CD4-positive, alpha-beta T cell (primary cell): ENCODE measurements around the gene EIF4EBP2. TPM values are rescaled to one million over a fixed set of nuclear protein-coding genes. Genes with fewer than 3 reads are reported as not detected.

ENCODE experiments used
- ATAC-seq: fragments of 200-7000 bp; cut with Tn5 transposase; one replicate; pipeline ENCODE4 v1.10.0; 2022; ENCODE audit warnings: mild to moderate bottlenecking; ENCODE audit not compliant: poor library complexity
- CTCF ChIA-PET: fragments of 350-600 bp; sonication (Branson Sonifier 250); formaldehyde crosslinking; loops from one replicate; lab custom pipeline; 2021; ENCODE audit warnings: antibody characterized with exemption, inconsistent platforms; lab: Charles Lee
- POLR2A ChIA-PET: fragments of 350-600 bp; sonication (Branson Sonifier 250); formaldehyde crosslinking; loops from one replicate; lab custom pipeline; 2021; ENCODE audit warnings: antibody characterized with exemption, inconsistent platforms; lab: Charles Lee
- DNase-seq, 14 experiments: peaks; one replicate each; pipeline ENCODE4 v3.0.0-alpha.2; 2013 to 2020; ENCODE audit warnings: mixed read lengths in 2 of 14
- H3K27ac ChIP-seq, 2 donors: one replicate each; pipeline versions ENCODE4 v1.5.1 to v1.7.0; 2013; ENCODE audit warnings: low read length in 2 of 2, low read depth in 1 of 2, mild to moderate bottlenecking in 1 of 2
- H3K27me3 ChIP-seq, 2 experiments: 1 replicate in 1 of 2; 2 replicates in 1 of 2; pipeline versions ENCODE4 v1.6.1 to v1.7.0; 2013; ENCODE audit warnings: low read length in 2 of 2, control low read depth in 1 of 2, mild to moderate bottlenecking in 1 of 2, moderate library complexity in 1 of 2; ENCODE audit not compliant: insufficient read depth in 2 of 2, control insufficient read depth in 1 of 2
- H3K36me3 ChIP-seq: one replicate; pipeline ENCODE4 v1.6.1; 2013; ENCODE audit warnings: low read length, control low read depth; ENCODE audit not compliant: insufficient read depth
- H3K4me1 ChIP-seq: one replicate; pipeline ENCODE4 v1.6.1; 2013; ENCODE audit warnings: low read length, control low read depth; ENCODE audit not compliant: insufficient read depth
- H3K4me3 ChIP-seq: one replicate; pipeline ENCODE4 v1.5.1; 2013; ENCODE audit warnings: mild to moderate bottlenecking, low read length, moderate library complexity
- H3K9me3 ChIP-seq, 2 experiments: 1 replicate in 1 of 2; 2 replicates in 1 of 2; pipeline versions ENCODE4 v1.6.1 to v1.7.0; 2013; ENCODE audit warnings: low read length in 2 of 2, mild to moderate bottlenecking in 2 of 2, control low read depth in 1 of 2, moderate library complexity in 1 of 2; ENCODE audit not compliant: control insufficient read depth in 1 of 2, insufficient read depth in 1 of 2
- H3K27ac Mint-ChIP-seq: one replicate; pipeline ENCODE4 v1.8.0; 2020; ENCODE audit warnings: mixed read lengths
- H3K27me3 Mint-ChIP-seq: one replicate; pipeline ENCODE4 v1.8.0; 2021; ENCODE audit warnings: mixed read lengths
- H3K36me3 Mint-ChIP-seq: one replicate; pipeline ENCODE4 v1.8.0; 2021; ENCODE audit warnings: low read depth, mixed read lengths
- H3K4me1 Mint-ChIP-seq: one replicate; pipeline ENCODE4 v1.8.0; 2021; ENCODE audit warnings: low read depth, mixed read lengths
- H3K4me3 Mint-ChIP-seq: one replicate; pipeline ENCODE4 v1.8.0; 2020; ENCODE audit warnings: mild to moderate bottlenecking, mixed read lengths
- H3K9me3 Mint-ChIP-seq: one replicate; pipeline ENCODE4 v1.8.0; 2020; ENCODE audit warnings: mixed read lengths
- CTCF ChIP-seq: fragments of 200-600 bp; IDR thresholded peaks from one replicate; pipeline ENCODE4 v1.8.0; 2022; ENCODE audit warnings: antibody characterized with exemption, mild to moderate bottlenecking
- intact Hi-C, 2 experiments: fragments of 100-400 bp; cut with DNase I in 1 of 2; cut with micrococcal nuclease in 1 of 2; formaldehyde crosslinking; loops; one replicate each; pipeline versions ENCODE4 v1.15.1 to v1.9.0; 2023 to 2025; cut with DNase I, micrococcal nuclease
- total RNA-seq, 174 experiments: library from RNA in 2 of 174; stranded (reverse) in 2 of 174; gene quantifications; one replicate each; pipeline ENCODE4 v1.2.3 and lab custom pipeline; 2021 to 2026

EIF4EBP2 gene
- total RNA-seq, 2 experiments from 2014 or later: 21.4 to 22.6 TPM

- no peaks in the 10 kb centered on the region for H3K27me3 ChIP-seq
- no peak overlapping the region for H3K4me3 ChIP-seq
- intact Hi-C loops: no loop called here
- peaks cover 10% of the 10 kb centered on the region for H3K4me1 ChIP-seq
- no peak for ATAC-seq
- TF ChIP-seq CTCF: no peak
- H3K36me3 ChIP-seq: peaks cover 71% of the 10 kb centered on the region
- Mint-ChIP-seq H3K4me3 (no peak overlapping the region), H3K27ac (no peak overlapping the region), H3K4me1 (peaks cover 13% of the 10 kb centered on the region), H3K9me3 (no peaks in the 10 kb centered on the region), H3K36me3 (peaks cover 71% of the 10 kb centered on the region), H3K27me3 (no peaks in the 10 kb centered on the region)
- DNase-seq: no peak
- CTCF ChIA-PET: interaction anchor here (0.6 kb wide), 1 partner anchor 116 kb away, joined by 3 read pairs; no protein-coding TSS in a partner anchor
- H3K9me3 ChIP-seq: no peaks in the 10 kb centered on the region
- POLR2A ChIA-PET: interaction anchor here (4.1 kb wide), 1 partner anchor 22 kb away, joined by 14 read pairs; the partner anchor contains the start of gene EIF4EBP2
- H3K27ac ChIP-seq: peak overlapping the region in 1 of 2 donors; percentile 3
Measured at GRCh38 chr10:70426823-70427222, 22.9 kb downstream of the EIF4EBP2 start.

- Mint-ChIP-seq H3K27ac (peak overlapping the region; percentile 57), H3K27me3 (no peaks in the 10 kb centered on the region), H3K4me3 (no peak overlapping the region), H3K36me3 (peaks cover 33% of the 10 kb centered on the region), H3K9me3 (no peaks in the 10 kb centered on the region), H3K4me1 (peaks cover 42% of the 10 kb centered on the region)
- Histone ChIP-seq H3K4me3 (no peak overlapping the region), H3K36me3 (peaks cover 32% of the 10 kb centered on the region), H3K9me3 (no peaks in the 10 kb centered on the region), H3K27me3 (no peaks in the 10 kb centered on the region), H3K4me1 (peaks cover 32% of the 10 kb centered on the region), H3K27ac (no peak overlapping the region)
- DNase-seq (no peak), ATAC-seq (no peak)
- intact Hi-C loops: no loop called here
- TF ChIP-seq CTCF: no peak
- ChIA-PET POLR2A (interaction anchor here (1.2 to 1.8 kb wide), 3 partner anchors 11 to 27 kb away, joined by 3 to 13 read pairs (median 4); partner anchors contain the start of gene EIF4EBP2), CTCF (no interaction called here)
Measured at GRCh38 chr10:70430493-70431445, 26.8 kb downstream of the EIF4EBP2 start.

- H3K9me3 ChIP-seq: no peaks in the 10 kb centered on the region
- H3K4me1 ChIP-seq: peaks cover 32% of the 10 kb centered on the region
- no peaks in the 10 kb centered on the region for H3K27me3 ChIP-seq
- Mint-ChIP-seq H3K4me1 (peaks cover 42% of the 10 kb centered on the region), H3K27me3 (no peaks in the 10 kb centered on the region), H3K9me3 (no peaks in the 10 kb centered on the region), H3K27ac (peak overlapping the region; percentile 57), H3K36me3 (peaks cover 19% of the 10 kb centered on the region), H3K4me3 (peak overlapping the region; percentile 76)
- no peak for DNase-seq
- H3K27ac ChIP-seq: peak overlapping the region in 1 of 2 donors; percentile 45
- no peak for ATAC-seq
- peak overlapping the region; percentile 47 for H3K4me3 ChIP-seq
- intact Hi-C loops: no loop called here
- H3K36me3 ChIP-seq: peaks cover 24% of the 10 kb centered on the region
- TF ChIP-seq CTCF: no peak
- CTCF ChIA-PET: no interaction called here
- POLR2A ChIA-PET: interaction anchor here (1.3 to 1.8 kb wide), 5 partner anchors 9 to 262 kb away, joined by 3 to 13 read pairs (median 3); partner anchors contain the start of genes EIF4EBP2 and SAR1A
Measured at GRCh38 chr10:70432101-70432500, 28.2 kb downstream of the EIF4EBP2 start.
